IPS DF 6.9 (cell line): Measurements from ENCODE around the gene UBE2V1.
"Not testable (repeated sequence)": the region's sequence is repeated elsewhere in the genome, so short reads cannot be mapped to it uniquely, and the experiment has no call there.

Source experiments
- DNase-seq: peaks from one replicate; pipeline ENCODE4 v3.0.0-alpha.2; 2013; ENCODE audit warnings: low read depth, low spot score
- H3K27ac ChIP-seq: one replicate; pipeline ENCODE4 v1.5.1; 2013; ENCODE audit warnings: low read length, control low read depth
- H3K27me3 ChIP-seq: 2 replicates; pipeline ENCODE4 v1.6.1; 2013; ENCODE audit warnings: mild to moderate bottlenecking, low read length; ENCODE audit not compliant: control insufficient read depth, insufficient read depth
- H3K36me3 ChIP-seq: 2 replicates; pipeline ENCODE4 v1.6.1; 2013; ENCODE audit warnings: low read length; ENCODE audit not compliant: control insufficient read depth, insufficient read depth
- H3K4me1 ChIP-seq: 2 replicates; pipeline ENCODE4 v1.6.1; 2013; ENCODE audit warnings: low read length; ENCODE audit not compliant: control insufficient read depth, insufficient read depth
- H3K4me3 ChIP-seq: 2 replicates; pipeline ENCODE4 v1.5.1; 2013; ENCODE audit warnings: mild to moderate bottlenecking, low read length
- H3K9me3 ChIP-seq: 2 replicates; pipeline ENCODE4 v1.6.1; 2013; ENCODE audit warnings: low read length, inconsistent platforms; ENCODE audit not compliant: control insufficient read depth, insufficient read depth
- WGBS: extraction: QIAGEN DNeasy Blood & Tissue Kit; methylation state at CpG from one replicate; pipeline ENCODE4 v1.1.7; 2013; ENCODE audit warnings: mixed read lengths, missing lambda C conversion rate; ENCODE audit not compliant: insufficient read length, insufficient coverage; 5-methylcytosine and 5-hydroxymethylcytosine counted together

UBE2V1 gene

DNA sequence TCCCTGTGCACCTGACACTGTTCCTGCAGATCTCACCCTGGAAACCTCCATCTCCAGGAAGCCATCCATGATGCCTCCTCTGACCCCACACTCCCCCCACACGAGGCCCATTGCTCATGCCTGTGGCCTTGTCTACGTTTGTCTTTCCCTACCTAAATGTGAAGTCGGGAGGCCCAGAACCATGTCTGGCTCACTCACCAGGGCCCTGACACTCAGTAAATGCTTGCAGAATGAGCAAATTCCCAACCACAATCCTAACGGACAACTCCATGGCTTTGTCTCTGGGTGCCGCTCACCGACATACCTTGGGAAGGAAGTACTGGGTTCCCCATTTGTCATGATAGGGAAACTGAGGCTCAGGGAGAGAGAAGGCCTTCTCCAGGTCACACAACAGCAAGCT, 33.3 kb upstream of the UBE2V1 start:
- H3K9me3 ChIP-seq: no peaks in the 10 kb centered on the region
- no peak overlapping the region for H3K4me3 ChIP-seq
- peaks cover 12% of the 10 kb centered on the region for H3K4me1 ChIP-seq
- no peak overlapping the region for H3K27ac ChIP-seq
- no CpG with 5 or more reads among the region's 6 CpGs for WGBS
- no peaks in the 10 kb centered on the region for H3K27me3 ChIP-seq
- peaks cover 3% of the 10 kb centered on the region; the same call in 1 of the 2 replicates for H3K36me3 ChIP-seq
- no peak for DNase-seq

DNA sequence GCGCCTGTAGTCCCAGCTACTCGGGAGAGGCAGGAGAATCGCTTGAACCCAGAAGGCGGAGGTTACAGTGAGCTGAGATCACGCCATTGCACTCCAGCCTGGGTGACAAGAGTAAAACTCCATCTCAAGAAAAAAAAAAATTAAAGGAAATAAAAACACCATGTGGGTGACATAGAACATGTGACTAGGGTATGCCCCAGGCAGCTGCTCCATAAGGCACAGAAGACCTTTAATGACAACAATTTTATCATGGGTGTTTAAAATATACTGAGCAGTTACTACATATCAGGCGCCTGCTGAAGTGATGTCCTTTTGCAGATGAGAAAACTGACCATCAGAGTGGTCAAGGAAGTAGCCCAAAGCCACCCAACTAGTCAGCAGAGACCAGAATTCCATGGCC, 32.6 kb upstream of the UBE2V1 start:
- no CpG with 5 or more reads among the region's 6 CpGs for WGBS
- H3K36me3 ChIP-seq: peaks cover 5% of the 10 kb centered on the region; the same call in 1 of the 2 replicates

DNA sequence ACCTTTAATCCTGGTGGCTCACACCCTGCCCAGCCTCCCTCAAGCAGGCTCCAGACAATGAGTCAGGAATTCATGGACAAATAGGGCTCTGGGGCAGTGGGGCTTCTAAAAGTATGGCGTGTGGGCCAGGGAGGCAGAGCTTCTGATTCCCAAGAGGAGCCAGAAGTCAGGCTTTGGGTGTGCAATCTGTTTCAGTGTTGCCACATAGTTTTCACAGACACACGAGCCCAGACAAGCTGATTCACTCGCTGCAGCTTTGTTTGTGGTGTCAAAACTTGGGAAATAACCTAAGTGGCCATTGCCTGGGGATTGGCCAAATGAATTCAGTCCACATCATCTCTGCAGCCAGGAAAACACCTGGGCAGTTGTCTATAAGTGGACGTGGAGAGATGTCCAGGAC, 31.4 kb upstream of the UBE2V1 start:
- Histone ChIP-seq H3K36me3 (peaks cover 7% of the 10 kb centered on the region; the same call in 1 of the 2 replicates), H3K4me1 (peaks cover 11% of the 10 kb centered on the region)

More for the DNA sequence above, 32.6 kb upstream of the UBE2V1 start:
- no peak for DNase-seq
- H3K27me3 ChIP-seq: no peaks in the 10 kb centered on the region
- H3K4me1 ChIP-seq: peaks cover 11% of the 10 kb centered on the region
- no peak overlapping the region for H3K4me3 ChIP-seq
- no peak overlapping the region for H3K27ac ChIP-seq
- H3K9me3 ChIP-seq: no peaks in the 10 kb centered on the region

DNA sequence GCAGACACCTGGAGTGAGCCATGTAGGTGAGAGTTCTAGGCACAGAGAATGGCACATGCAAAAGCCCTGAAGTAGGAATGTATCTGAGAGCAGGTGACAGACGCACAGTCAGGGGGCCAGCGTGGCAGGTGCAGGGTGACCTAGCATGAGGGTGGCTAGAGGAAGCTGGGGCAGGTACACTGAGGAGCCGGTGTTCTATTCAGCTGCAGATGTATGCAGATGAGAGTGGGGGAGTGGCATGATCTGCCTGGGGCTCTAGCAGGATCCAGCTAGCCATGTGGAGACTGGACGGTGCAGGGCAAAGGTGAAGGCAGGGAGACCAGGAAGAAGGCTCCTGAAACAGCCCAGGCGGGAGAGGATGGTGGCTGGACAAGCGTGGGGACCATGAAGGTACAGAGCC, 29.9 kb upstream of the UBE2V1 start:
- peaks cover 4% of the 10 kb centered on the region; the same call in 1 of the 2 replicates for H3K36me3 ChIP-seq
- H3K4me3 ChIP-seq: no peak overlapping the region
- DNase-seq: no peak
- H3K9me3 ChIP-seq: no peaks in the 10 kb centered on the region
- H3K4me1 ChIP-seq: peaks cover 11% of the 10 kb centered on the region
- no peak overlapping the region for H3K27ac ChIP-seq
- H3K27me3 ChIP-seq: no peaks in the 10 kb centered on the region
- WGBS: no CpG with 5 or more reads among the region's 6 CpGs

More for the DNA sequence above, 31.4 kb upstream of the UBE2V1 start:
- no CpG with 5 or more reads among the region's 4 CpGs for WGBS
- H3K27me3 ChIP-seq: no peaks in the 10 kb centered on the region
- H3K27ac ChIP-seq: no peak overlapping the region
- no peak overlapping the region for H3K4me3 ChIP-seq
- H3K9me3 ChIP-seq: no peaks in the 10 kb centered on the region
- no peak for DNase-seq

DNA sequence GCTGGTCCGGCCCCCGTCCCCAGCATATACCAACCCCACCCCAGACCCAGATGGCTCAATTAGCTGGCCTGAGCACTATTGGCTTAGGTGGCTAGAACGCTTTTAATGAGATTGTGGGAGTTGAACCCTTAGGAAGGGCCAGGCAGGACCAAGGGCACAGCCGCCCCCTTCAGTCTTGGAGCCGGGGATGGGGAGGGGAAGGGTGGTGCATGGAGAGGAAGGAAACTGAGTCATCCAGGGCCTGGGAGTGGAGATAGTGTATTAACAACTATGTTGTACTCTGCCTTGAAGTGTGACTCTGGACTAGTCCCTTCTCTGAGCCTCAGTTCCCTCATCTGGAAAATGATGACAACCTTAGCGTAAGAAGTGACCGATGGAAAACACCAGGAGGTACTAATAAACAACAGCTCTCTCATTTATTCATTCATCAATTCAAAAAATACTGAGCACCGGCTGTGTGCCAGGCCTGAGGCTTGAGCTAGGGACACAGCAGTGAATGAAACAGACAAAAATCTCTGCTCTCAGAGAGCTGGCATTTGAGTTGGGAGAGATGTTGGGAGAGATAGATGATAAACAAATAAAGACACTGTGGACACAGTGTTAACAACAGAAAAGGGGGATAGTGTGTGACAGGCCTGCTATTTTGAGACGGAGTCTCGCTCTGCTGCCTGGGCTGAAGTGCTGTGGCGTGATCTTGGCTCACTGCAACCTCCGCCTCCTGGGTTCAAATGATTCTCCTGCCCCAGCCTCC, 29.0 kb upstream of the UBE2V1 start:
- Histone ChIP-seq H3K27me3 (no peaks in the 10 kb centered on the region), H3K4me1 (peaks cover 7% of the 10 kb centered on the region), H3K27ac (no peak overlapping the region), H3K4me3 (no peak overlapping the region), H3K9me3 (no peaks in the 10 kb centered on the region), H3K36me3 (peaks cover 4% of the 10 kb centered on the region; the same call in 1 of the 2 replicates)
- no CpG with 5 or more reads among the region's 12 CpGs for WGBS
- DNase-seq: no peak

DNA sequence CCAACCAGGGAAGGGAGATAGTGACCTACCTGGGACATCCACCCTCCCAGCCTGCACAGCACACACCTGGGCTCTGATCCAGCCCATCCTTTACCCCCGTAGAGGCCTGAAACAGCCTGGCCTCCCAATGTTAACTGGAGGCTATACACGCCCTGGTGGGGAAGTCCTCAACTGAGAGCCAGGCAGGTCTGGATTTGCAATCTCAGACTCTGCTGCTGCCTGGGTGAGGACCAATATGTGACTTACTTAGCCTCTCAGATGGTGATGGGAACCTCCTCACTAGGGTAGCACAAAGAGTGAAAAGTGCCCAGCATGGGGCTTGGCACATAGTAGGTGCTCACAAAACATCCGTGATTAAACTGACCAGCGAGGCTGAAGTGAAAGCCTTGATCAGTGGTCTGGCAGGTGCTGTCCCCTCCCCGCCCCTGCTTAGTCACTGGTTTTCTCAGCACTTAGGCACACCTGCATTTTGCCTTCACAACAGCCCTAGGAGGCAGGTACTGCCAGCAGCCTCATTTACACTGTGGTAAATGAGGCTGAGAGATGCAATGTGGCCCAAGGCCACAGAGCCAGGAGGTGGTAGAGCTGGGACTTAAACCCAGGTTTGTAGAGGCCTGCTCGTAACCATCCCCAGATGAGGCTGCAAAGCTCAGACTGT, 28.2 kb upstream of the UBE2V1 start:
- H3K9me3 ChIP-seq: no peaks in the 10 kb centered on the region
- H3K27ac ChIP-seq: no peak overlapping the region
- DNase-seq: no peak
- no peaks in the 10 kb centered on the region for H3K27me3 ChIP-seq
- H3K4me3 ChIP-seq: no peak overlapping the region
- no CpG with 5 or more reads among the region's 6 CpGs for WGBS
- peaks cover 5% of the 10 kb centered on the region for H3K4me1 ChIP-seq
- H3K36me3 ChIP-seq: peaks cover 4% of the 10 kb centered on the region; the same call in 1 of the 2 replicates

DNA sequence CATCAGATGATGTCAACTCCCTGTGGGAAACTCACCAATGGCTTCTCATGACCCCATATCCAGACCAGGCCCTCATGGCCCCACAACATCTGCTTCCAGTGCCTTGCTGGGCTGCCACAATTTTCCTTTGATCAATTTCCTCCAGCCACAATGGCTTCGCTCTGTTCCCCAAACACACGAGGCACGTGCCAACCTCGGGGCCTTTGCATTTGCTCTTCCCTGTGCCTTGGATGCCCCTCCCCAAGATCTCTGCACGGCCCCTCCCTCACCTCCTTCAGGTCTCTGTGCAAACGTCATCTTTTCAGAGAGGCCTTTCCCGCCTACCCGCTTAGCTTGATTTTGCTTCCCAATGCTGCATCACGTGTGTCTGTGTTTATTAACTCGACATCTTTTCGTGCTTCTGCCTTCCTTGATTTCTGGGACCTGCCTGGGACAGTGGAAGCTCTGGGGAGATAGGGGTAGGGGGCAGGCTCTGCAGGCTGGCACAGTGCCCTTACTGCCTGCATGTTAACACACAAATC, 27.4 kb upstream of the UBE2V1 start:
- Histone ChIP-seq H3K4me3 (no peak overlapping the region), H3K27ac (no peak overlapping the region), H3K4me1 (peaks cover 5% of the 10 kb centered on the region), H3K9me3 (no peaks in the 10 kb centered on the region), H3K36me3 (peaks cover 4% of the 10 kb centered on the region; the same call in 1 of the 2 replicates), H3K27me3 (no peaks in the 10 kb centered on the region)
- no CpG with 5 or more reads among the region's 11 CpGs for WGBS
- DNase-seq: no peak

DNA sequence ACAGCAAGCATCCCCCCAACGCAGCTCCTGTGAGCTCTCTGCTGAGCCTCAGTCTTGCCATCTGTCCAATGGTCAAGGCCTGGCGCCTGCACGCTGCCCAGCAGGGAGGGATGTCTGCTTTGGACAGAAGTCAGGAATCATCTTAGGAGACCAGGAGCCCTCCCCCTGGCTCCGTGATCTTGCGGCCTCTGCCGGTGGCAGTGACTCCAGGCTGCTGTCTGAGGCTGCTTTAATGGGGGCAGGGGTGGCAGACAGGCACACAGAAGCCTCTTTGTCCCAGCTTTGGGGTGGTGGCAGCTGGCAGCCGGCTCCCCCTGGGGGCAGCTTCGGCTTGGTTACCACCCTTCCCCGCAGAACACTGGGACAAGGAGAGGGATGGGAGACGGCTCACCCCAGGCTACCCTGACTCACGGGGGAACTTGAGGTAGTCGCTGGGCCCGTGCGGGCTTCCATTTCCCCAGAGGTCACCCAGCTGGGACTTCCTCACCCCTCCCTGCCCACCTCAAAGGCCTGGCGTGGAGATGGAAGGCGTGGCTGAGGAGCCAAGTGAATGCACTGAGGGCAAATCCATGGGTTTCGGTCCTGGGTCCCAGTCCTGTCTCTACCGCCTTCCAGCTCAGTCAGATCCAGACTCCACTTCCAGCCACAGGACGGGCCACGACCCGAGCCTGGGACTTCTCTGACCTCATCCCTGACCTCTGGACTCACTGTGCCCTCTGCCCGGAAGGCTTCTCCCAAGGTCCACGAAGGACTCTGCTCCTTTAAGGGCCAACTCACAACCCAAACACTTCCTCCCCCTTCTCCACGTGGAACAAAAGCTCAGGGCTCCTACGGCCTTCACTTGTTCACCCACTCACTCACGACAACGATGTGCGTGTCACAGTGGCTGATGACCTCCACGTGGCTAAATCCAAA, 25.8 kb upstream of the UBE2V1 start:
- H3K4me1 ChIP-seq: peaks cover 5% of the 10 kb centered on the region
- no peak overlapping the region for H3K27ac ChIP-seq
- no peak overlapping the region for H3K4me3 ChIP-seq
- DNase-seq: no peak
- no CpG with 5 or more reads among the region's 29 CpGs for WGBS
- no peaks in the 10 kb centered on the region for H3K27me3 ChIP-seq
- no peaks in the 10 kb centered on the region for H3K9me3 ChIP-seq
- H3K36me3 ChIP-seq: peaks cover 4% of the 10 kb centered on the region; the same call in 1 of the 2 replicates

DNA sequence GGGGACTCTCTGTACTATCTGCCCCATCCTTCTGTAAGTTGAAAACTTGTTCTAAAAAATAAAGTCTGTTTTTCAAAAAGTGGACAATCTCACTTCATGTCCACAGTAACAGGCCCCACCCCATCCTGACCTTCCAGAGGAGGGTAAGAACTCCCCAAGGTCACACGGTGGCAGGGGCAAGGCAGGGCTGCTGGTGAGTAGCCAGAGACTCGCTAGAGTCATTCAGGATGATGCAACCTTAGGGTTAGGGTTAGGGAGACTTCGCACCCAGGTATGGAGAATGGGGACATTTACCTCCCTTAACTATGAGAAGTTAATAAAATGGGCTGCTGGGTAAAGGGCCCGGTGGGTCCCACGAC, 25.1 kb upstream of the UBE2V1 start:
- no peaks in the 10 kb centered on the region for H3K27me3 ChIP-seq
- no peak overlapping the region for H3K27ac ChIP-seq
- no peaks in the 10 kb centered on the region for H3K9me3 ChIP-seq
- peaks cover 1% of the 10 kb centered on the region for H3K4me1 ChIP-seq
- H3K4me3 ChIP-seq: no peak overlapping the region
- DNase-seq: no peak
- peaks cover 4% of the 10 kb centered on the region for H3K36me3 ChIP-seq
- WGBS: no CpG with 5 or more reads among the region's 5 CpGs

DNA sequence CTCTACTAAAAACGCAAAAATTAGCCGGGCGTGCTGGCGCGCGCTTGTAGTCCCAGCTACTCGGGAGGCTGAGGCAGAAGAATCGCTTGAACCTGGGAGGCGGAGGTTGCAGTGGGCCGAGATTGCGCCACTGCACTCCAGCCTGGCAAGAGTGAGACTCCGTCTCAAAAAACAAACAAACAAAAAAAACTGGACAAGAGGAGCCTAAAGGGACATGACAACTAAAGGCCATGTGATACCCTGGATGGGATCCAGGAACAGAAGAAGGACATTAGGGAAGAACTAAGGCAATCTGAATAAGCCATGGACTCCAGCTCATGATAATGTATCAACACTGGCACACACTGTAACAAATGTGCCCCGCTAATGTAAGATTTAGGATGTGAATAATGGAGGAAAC, 24.8 kb upstream of the UBE2V1 start:
- H3K36me3 ChIP-seq, H3K4me1 ChIP-seq, H3K9me3 ChIP-seq, H3K4me3 ChIP-seq, H3K27ac ChIP-seq, H3K27me3 ChIP-seq, DNase-seq: not testable (repeated sequence)
- no CpG with 5 or more reads among the region's 13 CpGs for WGBS
